Panc1 (cell line): ENCODE results near the gene GLIPR1. TPM values are rescaled to one million over a fixed set of nuclear protein-coding genes. Genes with fewer than 3 reads are reported as not detected.

Experiments used
- ATAC-seq: fragments of 200-7000 bp; cut with Tn5 transposase; 2 replicates; pipeline ENCODE4 v1.9.1; 2020; ENCODE audit warnings: mild to moderate bottlenecking, moderate library complexity
- BruUV-seq: library from RNA; stranded (reverse); fragments of 400-500 nt; replicated peaks from 2 replicates; lab custom pipeline; 2021; lab: Mats Ljungman, UMichigan
- CTCF ChIA-PET: fragments of 300-600 bp; sonication (Branson Sonifier 250); formaldehyde crosslinking; loops from one replicate; lab custom pipeline; 2022; ENCODE audit warnings: antibody characterized with exemption; lab: Charles Lee
- POLR2A ChIA-PET: fragments of 300-600 bp; sonication (Branson Sonifier 250); formaldehyde crosslinking; loops from one replicate; lab custom pipeline; 2022; ENCODE audit warnings: antibody characterized with exemption; lab: Charles Lee
- DNase-seq: peaks from one replicate; pipeline ENCODE4 v3.0.0-alpha.2; 2010; ENCODE audit warnings: low read depth, low spot score
- H3K27ac ChIP-seq: 2 replicates; pipeline ENCODE4 v1.5.1; 2011; ENCODE audit warnings: mild to moderate bottlenecking, low read length, inconsistent platforms
- H3K27me3 ChIP-seq: fragments of 200-500 bp; sonication (Bioruptor generic); 2 replicates; pipeline ENCODE4 v1.6.0; 2014; ENCODE audit warnings: low read length, inconsistent platforms; ENCODE audit not compliant: control insufficient read depth, insufficient read depth
- H3K36me3 ChIP-seq: fragments of 200-500 bp; sonication (Bioruptor generic); 2 replicates; pipeline ENCODE4 v1.5.1; 2014; ENCODE audit warnings: inconsistent platforms, mild to moderate bottlenecking, low read length, moderate library complexity; ENCODE audit not compliant: control insufficient read depth, insufficient read depth
- H3K4me1 ChIP-seq: 2 replicates; pipeline ENCODE4 v1.5.1; 2011; ENCODE audit warnings: inconsistent platforms, mild to moderate bottlenecking, low read length, moderate library complexity; ENCODE audit not compliant: control insufficient read depth, insufficient read depth
- H3K4me3 ChIP-seq, 2 experiments: 2 replicates each; pipeline ENCODE4 v1.5.1; 2011 to 2012; ENCODE audit warnings: low read depth in 2 of 2, low read length in 2 of 2, mild to moderate bottlenecking in 2 of 2, inconsistent platforms in 1 of 2, moderate library complexity in 1 of 2
- H3K9me3 ChIP-seq: fragments of 200-500 bp; sonication (Bioruptor generic); 2 replicates; pipeline ENCODE4 v1.5.1; 2014; ENCODE audit warnings: low read depth, mild to moderate bottlenecking, inconsistent platforms, low read length, moderate library complexity; ENCODE audit not compliant: control insufficient read depth, insufficient read depth
- CTCF ChIP-seq: fragments of 450-650 bp; IDR thresholded peaks from 2 replicates; pipeline ENCODE4 v1.5.1; 2017; ENCODE audit warnings: mild to moderate bottlenecking
- POLR2AphosphoS5 ChIP-seq: IDR thresholded peaks from 2 replicates; pipeline ENCODE4 v1.6.1; 2012; ENCODE audit warnings: mild to moderate bottlenecking, low read depth, low read length, moderate library complexity
- REST ChIP-seq, 2 experiments: IDR thresholded peaks; 2 replicates each; pipeline ENCODE4 v1.6.1; 2011 to 2012; ENCODE audit warnings: low read depth in 2 of 2, control low read depth in 1 of 2, low read length in 1 of 2, mild to moderate bottlenecking in 1 of 2, moderate library complexity in 1 of 2; ENCODE audit not compliant: insufficient read depth in 1 of 2
- SIN3A ChIP-seq: IDR thresholded peaks from 2 replicates; pipeline ENCODE4 v1.6.1; 2012; ENCODE audit warnings: low read depth, mild to moderate bottlenecking, low read length, moderate library complexity, borderline replicate concordance; ENCODE audit not compliant: insufficient read depth
- TCF7L2 ChIP-seq: IDR thresholded peaks from 2 replicates; pipeline ENCODE4 v1.6.1; 2011; ENCODE audit warnings: mild to moderate bottlenecking, low read depth, low read length, inconsistent platforms
- in situ Hi-C: cut with HindIII; loops from 2 replicates; pipeline ENCODE4 v1.10.0; 2016; ENCODE audit warnings: low sequenced_read_pairs, low pct_unique_long_range_greater_than_20kb
- intact Hi-C: fragments of 100-400 bp; cut with micrococcal nuclease; formaldehyde crosslinking; loops from one replicate; pipeline ENCODE4 v1.10.0; 2022; ENCODE audit not compliant: unreplicated experiment
- total RNA-seq: library from RNA; stranded (reverse); gene quantifications from one replicate; pipeline ENCODE4 v1.2.1, GENCODE V29; 2021; ENCODE audit not compliant: unreplicated experiment

GLIPR1 gene
- total RNA-seq, 1 experiment from 2014 or later, result 11.5 TPM

GRCh38 chr12:75460204-75460603, 20.4 kb upstream of the GLIPR1 start:
- no peak for ATAC-seq
- TF ChIP-seq TCF7L2 (peak; percentile 73), SIN3A (no peak), POLR2AphosphoS5 (no peak), REST (IDR thresholded peaks at IDR 0.05; ENCODE audit: insufficient read depth in 1 of 2, low read depth in 2 of 2, low read length in 1 of 2) (no peak), CTCF (no peak)
- ChIA-PET POLR2A (no interaction called here), CTCF (no interaction called here)
- no TSS peak for BruUV-seq
- Histone ChIP-seq H3K27me3 (no peaks in the 10 kb centered on the region), H3K4me3 (no peak overlapping the region), H3K27ac (peak overlapping the region; percentile 68; the same call in 1 of the 2 replicates), H3K36me3 (no peaks in the 10 kb centered on the region), H3K4me1 (no peaks in the 10 kb centered on the region; the same call in 1 of the 2 replicates), H3K9me3 (peaks cover 11% of the 10 kb centered on the region; the same call in 1 of the 2 replicates)
- DNase-seq, result no peak
- intact Hi-C loops (no loop called here), in situ Hi-C loops (no loop called here)

GRCh38 chr12:75471902-75472890, 8.4 kb upstream of the GLIPR1 start:
- BruUV-seq, result no TSS peak
- intact Hi-C loops, result no loop called here
- POLR2A ChIA-PET, result no interaction called here

More at GRCh38 chr12:75471902-75472890, 8.4 kb upstream of the GLIPR1 start:
- Histone ChIP-seq H3K36me3 (no peaks in the 10 kb centered on the region), H3K4me1 (no peaks in the 10 kb centered on the region), H3K27me3 (no peaks in the 10 kb centered on the region), H3K27ac (peak overlapping the region; percentile 23; the same call in 1 of the 2 replicates), H3K4me3 (no peak overlapping the region), H3K9me3 (no peaks in the 10 kb centered on the region)
- DNase-seq (no peak), ATAC-seq (no peak)
- CTCF ChIA-PET, result no interaction called here
- in situ Hi-C loops, result no loop called here
- TF ChIP-seq REST (IDR thresholded peaks at IDR 0.05; ENCODE audit: insufficient read depth in 1 of 2, low read depth in 2 of 2, low read length in 1 of 2), result no peak
- TF ChIP-seq CTCF, result no peak
- TF ChIP-seq POLR2AphosphoS5, result no peak
